HG03095 (cell line): Measurements from ENCODE around the gene IQCH.
"Not testable (repeated sequence)": the region's sequence is repeated elsewhere in the genome, so short reads cannot be mapped to it uniquely, and the experiment has no call there.

Experiments used
- ATAC-seq: cut with Tn5 transposase; IDR thresholded peaks from one replicate; pipeline ENCODE4 v1.9.1; 2021; ENCODE audit warnings: moderate library complexity; ENCODE audit not compliant: unreplicated experiment

Gene IQCH

GRCh38 chr15:67433495-67434099, 179.0 kb downstream of the IQCH start:
- ATAC-seq, result no peak

- ATAC-seq, result not testable (repeated sequence)
Observed at GRCh38 chr15:67436351-67437250, 182.0 kb downstream of the IQCH start.

- no peak for ATAC-seq
Observed at GRCh38 chr15:67444100-67444499, 189.5 kb downstream of the IQCH start.

GRCh38 chr15:67446449-67446848, 191.9 kb downstream of the IQCH start:
- no peak for ATAC-seq

GRCh38 chr15:67448372-67448771, 193.8 kb downstream of the IQCH start:
- not testable (repeated sequence) for ATAC-seq

GRCh38 chr15:67453703-67454102, 199.1 kb downstream of the IQCH start:
- not testable (repeated sequence) for ATAC-seq

- no peak for ATAC-seq
Observed at GRCh38 chr15:67456677-67457529, 202.3 kb downstream of the IQCH start.

GRCh38 chr15:67458331-67459029, 203.9 kb downstream of the IQCH start:
- ATAC-seq, result no peak

- ATAC-seq, result no peak
Observed at GRCh38 chr15:67460521-67460920, 205.9 kb downstream of the IQCH start.

GRCh38 chr15:67461735-67462134, 207.1 kb downstream of the IQCH start:
- ATAC-seq, result no peak

GRCh38 chr15:67462875-67463274, 208.3 kb downstream of the IQCH start:
- no peak for ATAC-seq

GRCh38 chr15:67463488-67463887, 208.9 kb downstream of the IQCH start:
- no peak for ATAC-seq

GRCh38 chr15:67465196-67465952, 210.8 kb downstream of the IQCH start:
- no peak for ATAC-seq

- no peak for ATAC-seq
Observed at GRCh38 chr15:67468416-67468815, 213.8 kb downstream of the IQCH start.

- ATAC-seq, result no peak
Observed at GRCh38 chr15:67469680-67470079, 215.1 kb downstream of the IQCH start.

GRCh38 chr15:67472957-67473356, 218.4 kb downstream of the IQCH start:
- ATAC-seq, result no peak

GRCh38 chr15:67474405-67475110, 220.0 kb downstream of the IQCH start:
- ATAC-seq, result no peak

- ATAC-seq, result no peak
Observed at GRCh38 chr15:67479781-67480505, 225.4 kb downstream of the IQCH start.

GRCh38 chr15:67480741-67481140, 226.2 kb downstream of the IQCH start:
- no peak for ATAC-seq
